OCI-M2 (cell line): ENCODE results near the gene CFAP69.
"Not testable (repeated sequence)": the region's sequence is repeated elsewhere in the genome, so short reads cannot be mapped to it uniquely, and the experiment has no call there.

Experiments
- DNase-seq: peaks from one replicate; lab custom pipeline; 2025; ENCODE audit not compliant: unreplicated experiment; lab: John Stamatoyannopoulos, UW

The CFAP69 gene

DNA sequence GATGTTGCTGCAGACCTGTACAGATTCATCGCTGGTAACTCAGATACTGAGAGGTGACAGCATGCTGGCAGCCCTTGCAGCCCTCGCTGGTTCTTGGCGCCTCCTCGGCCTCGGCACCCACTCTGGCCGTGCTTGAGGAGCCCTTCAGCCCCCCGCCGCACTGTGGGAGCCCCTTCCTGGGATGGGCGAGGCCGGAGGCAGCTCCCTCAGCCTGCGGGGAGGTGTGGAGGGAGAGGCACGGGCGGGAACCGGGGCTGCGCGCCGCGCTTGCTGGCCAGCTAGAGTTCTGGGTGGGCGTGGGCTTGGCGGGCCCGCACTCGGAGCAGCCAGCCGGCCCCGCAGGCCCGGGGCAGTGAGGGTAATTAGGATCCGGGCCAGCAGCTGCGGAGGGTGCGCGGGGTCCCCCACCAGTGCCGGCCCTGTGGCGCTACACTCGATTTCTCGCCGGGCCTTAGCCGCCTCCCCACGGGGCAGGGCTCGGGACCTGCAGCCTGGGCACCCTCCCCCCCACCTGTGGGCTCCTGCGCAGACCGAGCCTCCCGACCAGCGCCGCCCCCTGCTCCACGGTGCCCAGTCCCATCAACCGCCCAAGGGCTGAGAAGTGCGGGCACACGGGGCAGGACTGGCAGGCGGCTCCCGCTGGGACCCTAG lies 89.3 kb downstream of the CFAP69 start:
- DNase-seq, result no peak

DNA sequence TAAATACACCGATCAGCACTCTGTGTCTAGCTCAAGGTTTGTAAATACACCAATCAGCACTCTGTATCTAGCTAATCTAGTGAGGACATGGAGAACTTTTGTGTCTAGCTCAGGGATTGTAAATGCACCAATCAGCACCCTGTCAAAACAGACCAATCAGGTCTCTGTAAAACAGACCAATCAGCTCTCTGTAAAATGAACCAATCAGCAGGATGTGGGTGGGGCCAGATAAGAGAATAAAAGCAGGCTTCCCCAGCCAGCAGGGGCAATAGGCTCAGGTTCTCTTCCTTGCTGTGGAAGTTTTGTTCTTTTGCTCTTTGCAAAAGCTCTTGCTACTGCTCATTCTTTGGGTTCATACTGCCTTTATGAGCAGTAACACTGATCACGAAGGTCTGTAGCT lies 90.0 kb downstream of the CFAP69 start:
- DNase-seq, result not testable (repeated sequence)

DNA sequence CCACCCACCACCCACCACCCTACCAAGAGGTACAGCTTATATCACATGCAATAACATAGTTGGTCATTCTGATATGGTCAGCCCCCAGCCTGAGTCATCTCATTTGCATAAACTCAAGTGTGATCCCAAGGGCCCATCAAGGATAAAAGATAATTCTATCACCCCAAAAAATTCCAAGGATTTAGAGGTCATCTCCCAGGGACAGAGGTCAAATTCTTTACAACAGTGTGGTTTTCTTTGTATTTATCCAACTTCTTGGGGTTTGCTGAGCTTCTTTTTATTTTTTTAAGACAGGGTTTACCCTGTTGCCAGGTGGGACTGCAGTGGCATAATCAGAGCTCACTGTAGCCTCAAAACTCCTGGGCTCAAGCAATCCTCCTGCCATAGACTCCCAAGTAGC lies 92.1 kb downstream of the CFAP69 start:
- DNase-seq, result no peak

DNA sequence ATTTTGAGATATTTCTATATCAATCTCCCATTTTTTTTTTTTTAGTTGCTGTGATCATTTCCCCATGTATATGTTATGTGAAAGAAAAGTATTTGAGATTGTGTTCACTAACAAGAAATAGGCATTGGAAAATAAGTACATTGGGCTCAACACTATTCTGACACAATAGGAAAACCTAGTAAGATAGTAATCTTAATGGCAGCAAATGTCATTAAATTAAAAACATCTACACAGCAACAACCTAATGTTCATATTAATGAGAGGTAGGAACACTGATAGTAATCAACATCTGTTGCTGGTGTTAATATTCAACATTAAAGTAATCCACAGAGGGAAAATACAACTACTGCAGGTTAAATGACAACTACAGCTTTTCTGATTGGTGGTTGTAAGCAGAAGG lies 100.0 kb downstream of the CFAP69 start:
- no peak for DNase-seq

DNA sequence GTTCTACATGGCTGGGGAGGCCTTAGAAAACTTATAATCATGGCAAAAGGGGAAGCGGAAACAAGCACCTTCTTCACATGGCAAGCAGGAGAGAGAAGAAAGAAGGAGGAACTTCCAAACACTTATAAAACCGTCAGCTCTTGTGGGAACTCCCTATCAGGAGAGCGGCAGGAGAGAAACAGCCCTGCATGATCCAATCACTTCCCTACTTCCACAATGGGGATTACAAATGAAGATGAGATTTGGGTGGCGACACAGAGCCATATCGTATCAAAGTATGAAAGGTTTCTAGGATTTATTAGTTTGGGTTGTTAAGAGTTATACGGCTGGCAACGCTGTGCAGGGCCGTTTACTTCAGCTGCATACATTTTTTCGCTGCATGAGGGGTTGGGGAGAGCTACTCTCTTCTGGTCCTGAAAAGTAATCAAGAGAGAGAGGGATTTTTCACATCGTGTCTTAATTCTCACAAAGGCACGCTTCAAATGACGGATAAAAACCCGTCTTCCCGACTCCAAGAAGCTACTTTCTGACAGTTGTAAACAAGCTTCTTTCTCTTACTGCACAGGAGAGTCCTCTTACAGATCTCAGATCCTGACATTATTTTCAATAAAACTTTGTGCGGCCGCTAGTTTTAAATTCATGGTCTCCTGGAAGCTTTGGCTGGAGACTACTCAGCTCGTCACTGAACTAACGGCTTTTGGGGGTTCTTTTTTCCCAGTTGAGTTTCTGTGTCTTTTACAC lies 100.8 kb downstream of the CFAP69 start:
- no peak for DNase-seq

DNA sequence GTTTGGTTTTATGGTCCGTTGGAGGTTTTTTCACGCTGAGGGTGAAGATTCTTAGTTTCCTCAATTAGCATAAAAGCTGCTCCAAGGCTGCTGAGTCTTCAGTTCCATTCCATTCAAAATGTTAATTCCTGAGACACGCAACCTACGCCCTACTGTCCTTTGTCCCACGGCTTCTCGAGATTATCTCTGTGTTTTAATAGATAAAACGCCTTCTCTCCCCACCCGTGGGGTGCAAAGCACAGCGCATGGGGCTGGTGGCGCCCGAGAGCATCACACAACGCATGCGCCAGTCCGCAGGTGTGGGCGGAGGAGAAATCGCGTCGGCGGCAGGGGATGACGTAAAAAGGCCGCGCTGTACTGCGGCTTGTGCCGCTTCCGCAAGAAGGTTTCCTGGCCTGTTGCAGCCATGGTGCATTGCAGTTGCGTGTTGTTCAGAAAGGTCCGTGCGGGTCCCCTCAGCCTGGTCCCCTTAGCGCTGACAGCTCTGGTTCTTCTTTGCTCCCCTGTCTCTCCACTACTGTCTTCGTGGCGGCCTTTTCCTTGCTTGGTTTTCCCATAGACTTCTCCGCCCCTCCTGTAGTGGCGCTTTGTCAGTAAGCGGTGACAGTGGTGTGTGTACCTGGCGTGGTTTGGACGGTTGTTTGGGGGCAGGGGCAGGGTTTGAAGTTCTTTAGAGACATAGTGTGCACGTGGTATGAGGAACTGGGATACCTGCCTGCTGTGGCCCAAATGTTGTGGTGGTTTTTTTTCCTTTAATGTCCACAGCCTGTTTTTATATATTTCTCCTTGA lies 101.6 kb downstream of the CFAP69 start, which contains the start of gene GTPBP10:
Gene GTPBP10, plus strand, starts transcription at position 381 of the 790 bp plus-strand sequence. Its CDS starts 26 bp downstream, at position 407.
- peak; percentile 62 for DNase-seq

DNA sequence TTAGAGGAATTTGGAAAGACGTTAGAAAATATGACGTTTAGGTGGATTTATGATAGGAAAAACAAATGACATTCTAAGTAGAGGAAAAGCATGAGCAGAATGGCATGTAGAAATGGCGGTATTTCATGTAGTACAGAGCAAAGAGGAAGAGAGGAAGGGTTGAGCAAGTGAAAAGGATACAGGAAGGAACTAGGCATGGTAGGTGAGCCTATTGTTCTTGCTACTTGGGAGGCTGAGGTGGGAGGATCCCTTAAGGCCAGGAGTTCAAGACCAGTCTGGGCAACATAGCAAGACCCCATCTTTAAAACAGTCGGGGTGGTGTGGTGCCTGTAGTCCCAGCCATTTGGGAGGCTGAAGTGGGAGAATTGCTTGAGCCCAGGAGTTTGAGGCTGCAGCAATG lies 102.8 kb downstream of the CFAP69 start:
- DNase-seq, result no peak

DNA sequence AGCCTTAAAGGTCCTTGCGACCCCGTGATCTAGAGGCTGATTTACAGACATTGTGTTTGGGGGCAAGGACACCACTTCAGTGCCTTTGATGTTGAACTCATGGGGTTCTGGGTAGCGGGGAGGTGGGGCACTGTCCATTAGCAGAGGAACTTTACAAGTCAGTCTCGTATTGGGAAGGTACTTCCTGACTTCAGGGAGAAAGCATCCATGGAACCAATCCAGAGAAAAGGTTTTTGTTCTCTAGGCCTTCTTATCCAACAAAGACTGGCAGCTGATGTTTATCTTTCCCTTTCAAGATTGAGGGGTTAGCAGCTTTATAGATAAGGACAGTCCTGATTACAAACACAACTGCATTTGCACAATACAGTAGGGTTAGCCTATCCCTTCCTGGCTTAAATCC lies 104.3 kb downstream of the CFAP69 start:
- DNase-seq, result no peak

DNA sequence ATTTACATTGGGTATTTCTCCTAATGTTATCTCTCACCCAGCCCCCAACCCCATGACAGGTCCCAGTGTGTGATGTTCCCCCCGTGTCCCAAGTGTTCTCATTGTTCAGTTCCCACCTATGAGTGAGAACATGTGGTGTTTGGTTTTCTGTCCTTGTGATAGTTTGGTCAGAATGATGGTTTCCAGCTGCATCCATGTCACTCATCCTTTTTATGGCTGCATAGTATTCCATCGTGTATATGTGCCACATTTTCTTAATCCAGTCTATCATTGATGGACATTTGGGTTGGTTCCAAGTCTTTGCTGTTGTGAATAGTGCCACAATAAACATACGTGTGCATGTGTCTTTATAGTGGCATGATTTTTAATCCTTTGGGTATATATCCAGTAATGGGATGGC lies 105.1 kb downstream of the CFAP69 start:
- DNase-seq, result not testable (repeated sequence)

DNA sequence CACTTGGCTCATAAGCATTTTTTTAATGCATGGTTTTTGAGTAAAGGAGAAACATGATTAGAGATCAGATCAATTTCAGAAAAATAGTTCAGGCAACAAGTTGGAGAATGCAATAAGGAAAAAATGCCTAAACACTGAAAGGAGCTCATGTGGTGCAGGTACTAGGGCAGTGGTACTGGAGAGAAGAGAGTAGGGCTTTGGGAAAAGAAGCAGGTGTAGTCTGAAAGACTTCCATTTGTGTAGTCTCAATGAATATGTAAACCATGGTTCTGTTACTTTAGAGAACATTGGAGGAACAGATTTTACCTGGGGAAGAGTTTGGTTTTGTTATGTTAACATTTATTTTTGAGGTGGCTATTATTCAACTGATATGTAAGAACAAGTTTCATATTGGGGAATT lies 107.0 kb downstream of the CFAP69 start:
- DNase-seq, result no peak
